Stimulated activated CD8-positive, alpha-beta memory T cell treated with anti-CD3 and anti-CD28 coated beads, Interleukin-12 subunit alpha, Interleukin-12 subunit beta, amount 100 ng/mL, for 24 hours (primary cell): ENCODE data around the gene CCDC71.

ENCODE experiments used
- DNase-seq: peaks from one replicate; pipeline ENCODE4 v3.0.0-alpha.2; 2020; ENCODE audit errors: extremely low read depth

The CCDC71 gene

GRCh38 chr3:49170744-49171118, 4.6 kb upstream of the CCDC71 start:
- DNase-seq, result no peak

- DNase-seq, result no peak
Observed at GRCh38 chr3:49166752-49167556, 823 bp upstream of the CCDC71 start.

DNA sequence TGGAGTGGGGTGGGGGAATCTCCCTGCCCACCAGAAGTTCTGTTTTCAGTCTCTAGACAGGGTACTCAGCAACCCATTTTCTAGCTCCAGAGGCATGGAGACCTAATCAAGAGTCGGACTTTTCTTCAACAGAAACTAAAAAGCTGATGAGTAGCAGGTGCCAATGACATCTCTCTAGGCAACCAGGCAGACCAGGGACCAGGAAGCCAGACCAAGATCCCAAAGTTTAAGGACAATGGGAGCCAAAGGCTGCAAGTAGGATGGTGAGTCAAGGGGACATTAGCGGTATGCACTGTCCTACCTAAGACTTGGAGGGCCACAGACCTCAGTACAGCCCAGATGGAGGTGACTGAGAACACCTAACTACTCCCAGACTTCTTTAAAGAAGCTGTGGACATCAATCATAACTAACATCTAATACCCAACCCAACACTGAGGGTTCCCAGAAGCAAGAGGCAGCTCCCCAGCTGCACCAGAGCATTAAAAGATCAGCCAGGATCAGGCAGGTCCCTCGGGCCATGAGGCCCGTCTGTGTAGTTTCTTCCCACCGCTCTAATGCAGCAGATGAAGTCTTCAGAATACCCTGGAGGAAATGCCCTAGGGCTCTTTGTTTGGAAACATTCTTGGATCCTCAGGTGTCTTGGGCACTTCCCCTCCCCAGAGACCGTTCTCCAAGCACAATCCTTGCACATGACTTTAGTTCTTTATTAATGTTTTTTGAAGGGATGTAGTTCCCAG, 979 bp downstream of the CCDC71 start:
- DNase-seq, result no peak

- DNase-seq, result no peak
Observed at GRCh38 chr3:49163609-49164008, 2.5 kb downstream of the CCDC71 start.

- DNase-seq, result no peak
Observed at GRCh38 chr3:49162751-49163419, 3.2 kb downstream of the CCDC71 start.

DNA sequence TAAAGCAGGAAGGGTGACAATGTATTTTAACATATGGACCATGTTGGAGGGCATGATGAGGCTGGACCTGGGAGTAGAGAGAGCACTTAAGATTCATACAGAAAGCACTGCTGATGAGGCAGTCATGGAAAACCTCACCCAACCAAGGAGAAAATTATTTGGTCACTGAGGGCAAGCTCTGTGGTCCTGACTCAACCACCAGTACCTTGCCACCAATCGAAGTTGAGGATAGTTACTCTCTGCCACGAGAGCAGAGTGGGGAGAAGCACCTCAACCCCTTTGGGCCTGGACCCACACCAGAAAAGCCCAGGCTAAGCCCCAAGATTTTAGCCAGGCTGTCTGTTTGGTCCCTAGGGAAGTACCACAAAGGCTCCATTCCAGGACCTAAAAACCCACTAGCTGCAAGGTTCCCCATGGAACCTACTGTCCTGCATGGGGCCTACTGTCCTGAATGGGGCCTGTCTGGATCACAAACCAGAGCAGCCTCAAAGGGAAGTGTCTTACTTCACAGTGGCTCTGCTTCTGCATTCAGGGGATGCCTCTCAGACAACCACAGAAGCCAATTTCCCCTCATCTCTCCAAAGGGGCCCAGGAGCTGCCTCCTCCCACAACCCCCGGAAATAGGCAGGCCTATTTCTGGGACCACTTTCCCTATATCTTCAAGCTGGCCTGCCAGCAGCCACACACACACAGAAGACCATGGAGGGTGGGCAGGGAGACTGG, 4.2 kb downstream of the CCDC71 start:
- DNase-seq, result no peak

- no peak for DNase-seq
Observed at GRCh38 chr3:49161197-49161596, 4.9 kb downstream of the CCDC71 start.

GRCh38 chr3:49158792-49159191, 7.3 kb downstream of the CCDC71 start:
- no peak for DNase-seq

DNA sequence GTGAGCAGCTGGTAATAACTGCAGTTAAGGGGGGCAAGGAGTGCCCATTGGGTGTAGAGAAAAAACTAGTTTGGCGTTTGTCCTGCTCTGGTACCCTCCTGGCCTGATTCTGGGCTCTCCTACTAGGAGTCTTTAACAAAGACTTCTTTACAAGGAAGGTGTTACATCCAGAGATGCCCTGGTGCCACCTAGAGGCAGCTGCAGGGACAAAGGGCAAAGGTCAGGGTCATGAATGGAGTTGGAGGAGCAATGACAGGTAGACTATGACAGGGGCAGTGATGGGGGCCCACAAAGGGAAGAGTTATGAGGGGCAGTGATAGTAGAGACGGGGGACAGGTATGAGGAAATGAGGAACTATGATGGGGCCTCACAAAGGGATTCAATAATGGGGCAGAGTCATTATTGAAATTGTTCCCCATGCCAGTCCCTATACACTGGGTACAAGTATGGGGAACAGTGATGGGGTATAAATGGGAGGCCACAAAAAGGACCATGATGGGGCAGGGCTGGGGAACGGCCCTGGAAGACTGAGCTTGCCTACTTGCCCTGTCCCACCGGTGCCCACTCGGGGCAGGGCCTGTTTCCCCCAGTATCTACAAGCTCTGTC, 7.9 kb downstream of the CCDC71 start:
- no peak for DNase-seq

DNA sequence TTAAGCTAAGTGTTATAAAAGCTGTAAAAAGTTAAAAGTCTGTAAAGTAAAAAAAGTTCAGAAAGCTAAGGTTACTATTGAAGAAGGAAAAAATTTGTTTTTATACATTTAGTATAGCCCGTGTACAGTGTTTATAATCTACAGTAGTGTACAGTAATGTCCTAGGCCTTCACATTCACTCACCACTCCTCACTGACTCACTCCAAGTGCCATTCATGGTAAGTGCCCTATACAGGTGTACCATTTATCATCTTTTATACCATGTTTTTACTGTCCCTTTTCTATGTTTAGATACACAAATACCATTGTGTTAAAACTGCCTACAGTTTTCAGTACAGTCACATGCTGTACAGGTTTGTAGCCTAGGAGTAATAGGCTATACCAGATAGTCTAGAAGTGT, 8.8 kb downstream of the CCDC71 start:
- DNase-seq, result no peak

GRCh38 chr3:49153349-49153912, 12.7 kb downstream of the CCDC71 start:
- no peak for DNase-seq

GRCh38 chr3:49151610-49152009, 14.5 kb downstream of the CCDC71 start:
- DNase-seq, result no peak

DNA sequence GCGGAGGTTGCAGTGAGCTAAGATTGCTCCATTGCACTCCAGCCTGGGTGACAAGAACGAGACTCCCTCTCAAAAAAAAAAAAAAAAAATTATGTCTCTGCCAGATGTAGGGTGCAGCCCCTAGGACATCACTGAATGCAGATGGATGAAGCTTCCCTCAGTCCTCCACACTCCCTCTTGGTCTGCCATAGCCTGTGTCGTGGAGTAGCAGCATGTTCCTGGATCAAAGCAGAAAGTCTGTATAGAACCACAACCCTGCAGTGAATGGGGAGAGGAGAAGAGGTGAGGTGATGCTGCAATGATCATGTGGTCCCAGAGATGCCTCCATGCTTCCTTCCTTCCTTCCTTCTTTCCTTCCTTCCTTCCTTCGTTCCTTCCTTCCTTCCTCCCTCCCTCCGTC, 18.0 kb downstream of the CCDC71 start:
- no peak for DNase-seq

GRCh38 chr3:49140080-49140479, 26.1 kb downstream of the CCDC71 start:
- DNase-seq, result no peak

- DNase-seq, result no peak
Observed at GRCh38 chr3:49135499-49135898, 30.6 kb downstream of the CCDC71 start.

- no peak for DNase-seq
Observed at GRCh38 chr3:49134471-49135265, 31.5 kb downstream of the CCDC71 start.

DNA sequence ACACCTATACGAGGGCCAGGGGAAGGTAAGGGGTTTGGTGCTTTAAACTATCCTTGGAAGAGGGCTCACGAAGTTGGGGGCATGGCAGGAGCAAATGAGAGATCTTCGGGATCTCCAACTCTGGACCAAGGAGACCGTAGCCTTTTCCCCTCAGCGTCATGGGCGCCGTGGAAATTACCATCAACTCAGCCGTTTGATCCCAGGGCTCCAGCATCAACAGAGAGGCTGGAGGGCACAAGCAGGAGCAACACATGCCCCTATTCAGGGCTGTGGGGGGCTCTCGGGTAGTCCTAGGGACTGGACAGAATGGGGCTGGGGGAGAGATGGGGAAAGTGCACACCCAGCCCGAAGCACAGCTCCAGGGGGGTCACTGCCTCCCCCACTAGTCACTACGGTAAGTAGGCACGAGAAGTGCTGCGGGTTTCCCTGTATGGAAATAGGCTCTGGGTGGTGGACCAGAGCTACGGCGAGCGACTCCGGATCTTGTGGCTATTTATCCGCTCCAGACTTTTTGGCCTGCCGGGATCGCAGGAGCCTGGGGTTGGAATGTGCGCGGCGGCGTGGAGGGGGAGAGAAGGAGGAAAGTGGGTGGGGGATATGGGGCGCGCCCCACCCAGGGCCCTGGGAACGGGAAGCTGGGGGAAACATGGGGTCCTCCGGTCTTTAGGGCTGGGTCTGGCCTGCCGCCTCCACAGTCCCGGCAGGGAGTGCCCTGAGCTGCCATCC, 32.7 kb downstream of the CCDC71 start:
- DNase-seq, result no peak

- DNase-seq, result no peak
Observed at GRCh38 chr3:49132437-49133225, 33.5 kb downstream of the CCDC71 start, which contains the start of gene LAMB2. TSS of gene LAMB2 (minus strand) at chr3:49133050. CDS start at chr3:49132867, 183 bp downstream.

- no peak for DNase-seq
Observed at GRCh38 chr3:49132073-49132436, 34.1 kb downstream of the CCDC71 start.
